B cell (primary cell): ENCODE measurements around the gene GUF1. TPM values are rescaled to one million over a fixed set of nuclear protein-coding genes. Genes with fewer than 3 reads are reported as not detected.

ENCODE experiments used
- ATAC-seq: fragments of 200-7000 bp; cut with Tn5 transposase; one replicate; pipeline ENCODE4 v1.10.0; 2021; ENCODE audit warnings: low read depth, mild to moderate bottlenecking, moderate number of reproducible peaks, moderate library complexity
- CTCF ChIA-PET: fragments of 350-600 bp; sonication (Branson Sonifier 250); formaldehyde crosslinking; loops from one replicate; lab custom pipeline; 2021; ENCODE audit warnings: antibody characterized with exemption, inconsistent platforms; lab: Charles Lee
- POLR2A ChIA-PET: fragments of 350-600 bp; sonication (Branson Sonifier 250); formaldehyde crosslinking; loops from one replicate; lab custom pipeline; 2021; ENCODE audit warnings: antibody characterized with exemption; lab: Charles Lee
- DNase-seq: peaks from one replicate; pipeline ENCODE4 v3.0.0; 2013
- H2AFZ ChIP-seq: 2 replicates; pipeline ENCODE4 v1.6.1; 2012; ENCODE audit warnings: mild to moderate bottlenecking, low read depth, low read length; ENCODE audit not compliant: insufficient read depth, poor library complexity, severe bottlenecking
- H3K27ac ChIP-seq, 2 donors: 1 replicate in 1 of 2; 2 replicates in 1 of 2; pipeline ENCODE4 v1.5.1; 2012 to 2013; ENCODE audit warnings: low read length in 2 of 2, mild to moderate bottlenecking in 2 of 2, moderate library complexity in 1 of 2
- H3K27me3 ChIP-seq, 4 experiments: fragments of 200-600 bp in 1 of 4; sonication (generic) in 1 of 4; replicated peaks in 1 of 4; 1 replicate in 2 of 4; 2 replicates in 2 of 4; pipeline versions ENCODE4 v1.6.1 to v1.7.0; 2013 to 2016; ENCODE audit warnings: low read length in 3 of 4, mild to moderate bottlenecking in 2 of 4, mixed read lengths in 1 of 4, moderate library complexity in 1 of 4; ENCODE audit not compliant: insufficient read depth in 4 of 4, control insufficient read depth in 3 of 4; ENCODE audit errors: control extremely low read depth in 1 of 4
- H3K36me3 ChIP-seq, 2 experiments: replicated peaks in 1 of 2; 1 replicate in 1 of 2; 2 replicates in 1 of 2; pipeline versions ENCODE4 v1.6.1 to v1.7.1; 2013; ENCODE audit warnings: low read length in 1 of 2; ENCODE audit not compliant: insufficient read depth in 2 of 2, control insufficient read depth in 1 of 2; ENCODE audit errors: control extremely low read depth in 1 of 2, extremely low read depth in 1 of 2
- H3K4me1 ChIP-seq, 2 donors: fragments of 200-600 bp in 1 of 2; sonication (generic) in 1 of 2; 1 replicate in 1 of 2; 2 replicates in 1 of 2; pipeline versions ENCODE4 v1.5.1 to v1.6.1; 2013 to 2017; ENCODE audit warnings: low read length in 2 of 2; ENCODE audit not compliant: control insufficient read depth in 2 of 2, insufficient read depth in 2 of 2
- H3K4me2 ChIP-seq: replicated peaks from 2 replicates; pipeline ENCODE3; 2012; ENCODE audit warnings: mild to moderate bottlenecking, low read depth, low read length; ENCODE audit not compliant: poor library complexity, severe bottlenecking
- H3K4me3 ChIP-seq, 5 experiments: fragments of 200-600 bp in 1 of 5; sonication (generic) in 1 of 5; 1 replicate in 3 of 5; 2 replicates in 2 of 5; pipeline versions ENCODE4 v1.5.1 to v1.7.0; 2011 to 2016; ENCODE audit warnings: low read length in 4 of 5, mild to moderate bottlenecking in 4 of 5, low read depth in 2 of 5, control low read depth in 1 of 5, moderate library complexity in 1 of 5; ENCODE audit not compliant: insufficient read depth in 1 of 5; ENCODE audit errors: control extremely low read depth in 1 of 5, extremely low read depth in 1 of 5
- H3K79me2 ChIP-seq: fragments of 200-600 bp; sonication (generic); one replicate; pipeline ENCODE4 v1.6.0; 2016; ENCODE audit warnings: low read length; ENCODE audit not compliant: control insufficient read depth, insufficient read depth
- H3K9ac ChIP-seq: fragments of 200-600 bp; sonication (generic); 2 replicates; pipeline ENCODE4 v1.6.1; 2017; ENCODE audit warnings: mild to moderate bottlenecking, low read length, moderate library complexity
- H3K9me3 ChIP-seq, 3 donors: one replicate each; pipeline versions ENCODE4 v1.6.1 to v1.7.1; 2013; ENCODE audit warnings: low read length in 2 of 3; ENCODE audit not compliant: control insufficient read depth in 2 of 3, insufficient read depth in 1 of 3; ENCODE audit errors: control extremely low read depth in 1 of 3
- H4K20me1 ChIP-seq: 2 replicates; pipeline ENCODE4 v1.6.0; 2012; ENCODE audit warnings: mild to moderate bottlenecking, low read length; ENCODE audit not compliant: insufficient read depth, control insufficient read depth, poor library complexity, severe bottlenecking
- H3K27ac Mint-ChIP-seq: one replicate; pipeline ENCODE4 v1.8.0; 2021; ENCODE audit warnings: mixed read lengths
- H3K27me3 Mint-ChIP-seq: one replicate; pipeline ENCODE4 v1.8.0; 2021; ENCODE audit warnings: mixed read lengths
- H3K4me1 Mint-ChIP-seq: one replicate; pipeline ENCODE4 v1.8.0; 2021; ENCODE audit warnings: mixed read lengths
- H3K4me3 Mint-ChIP-seq: one replicate; pipeline ENCODE4 v1.8.0; 2021; ENCODE audit warnings: mixed read lengths
- H3K9me3 Mint-ChIP-seq: one replicate; pipeline ENCODE4 v1.8.0; 2022; ENCODE audit warnings: mixed read lengths; ENCODE audit not compliant: insufficient read depth
- CTCF ChIP-seq: fragments of 200-600 bp; IDR thresholded peaks from one replicate; pipeline ENCODE4 v1.8.0; 2022; ENCODE audit warnings: antibody characterized with exemption, mild to moderate bottlenecking
- EZH2 ChIP-seq: IDR thresholded peaks from 2 replicates; pipeline ENCODE4 v1.6.1; 2012; ENCODE audit warnings: borderline replicate concordance, low read depth, mild to moderate bottlenecking, moderate library complexity, low read length; ENCODE audit not compliant: insufficient read depth, poor library complexity, severe bottlenecking
- WGBS: methylation state at CpG from one replicate; pipeline ENCODE4 v1.1.5; 2013; ENCODE audit warnings: missing lambda C conversion rate; ENCODE audit not compliant: insufficient coverage; 5-methylcytosine and 5-hydroxymethylcytosine counted together
- intact Hi-C: fragments of 100-400 bp; cut with micrococcal nuclease; formaldehyde crosslinking; loops from one replicate; pipeline ENCODE4 v1.10.0; 2022
- polyA plus RNA-seq: library from polyadenylated mRNA; depleted of rRNA; stranded (reverse); fragments of >200 nt; gene quantifications from 2 replicates; pipeline ENCODE4 v1.2.3, GENCODE V29; 2012
- total RNA-seq, 2 donors: library from RNA; stranded (reverse); fragments of 120-200 nt in 1 of 2; gene quantifications; 1 replicate in 1 of 2; 2 replicates in 1 of 2; pipeline versions ENCODE4 v1.2.3 to v1.2.4, GENCODE V29; 2013 to 2022

GUF1 gene
- total and polyA plus RNA-seq, 2 donors (not counting 1 experiment from before 2014, with no cell fraction given) = 9.6 to 24.2 TPM

GRCh38 chr4:44713125-44713524 is 34.9 kb downstream of the GUF1 start:
- Histone ChIP-seq H2AFZ (no peak overlapping the region), H4K20me1 (peaks cover 7% of the 10 kb centered on the region), H3K27me3 (no peaks in the 10 kb centered on the region), H3K79me2 (peaks cover 4% of the 10 kb centered on the region), H3K9me3 (no peaks in the 10 kb centered on the region), H3K4me3 (no peak overlapping the region), H3K4me1 (no peaks in the 10 kb centered on the region), H3K9ac (no peak overlapping the region), H3K27ac (no peak overlapping the region), H3K36me3 (peaks cover 5 to 8% of the 10 kb centered on the region in 2 experiments), H3K4me2 (no peak overlapping the region)
- TF ChIP-seq CTCF (no peak), EZH2 (no peak)
- Mint-ChIP-seq H3K4me1 (no peaks in the 10 kb centered on the region), H3K4me3 (no peak overlapping the region), H3K9me3 (no peaks in the 10 kb centered on the region), H3K27me3 (no peaks in the 10 kb centered on the region), H3K27ac (no peak overlapping the region)
- ATAC-seq (no peak), DNase-seq (no peak)
- ChIA-PET POLR2A (no interaction called here), CTCF (no interaction called here)
- WGBS = 100% methylated on average over 1 of the region's 1 CpG
- intact Hi-C loops = no loop called here

GRCh38 chr4:44716597-44716996 is 38.4 kb downstream of the GUF1 start:
- Mint-ChIP-seq H3K4me1 (peaks cover 12% of the 10 kb centered on the region), H3K9me3 (no peaks in the 10 kb centered on the region), H3K27ac (no peak overlapping the region), H3K4me3 (no peak overlapping the region), H3K27me3 (no peaks in the 10 kb centered on the region)
- intact Hi-C loops = no loop called here
- Histone ChIP-seq H3K4me3 (no peak overlapping the region), H3K4me1 (no peaks in the 10 kb centered on the region), H3K4me2 (no peak overlapping the region), H3K9me3 (no peaks in the 10 kb centered on the region), H3K27ac (no peak overlapping the region), H2AFZ (no peak overlapping the region), H3K36me3 (peaks cover 3% of the 10 kb centered on the region in 2 experiments), H4K20me1 (peaks cover 7% of the 10 kb centered on the region), H3K79me2 (peaks cover 13% of the 10 kb centered on the region), H3K9ac (no peak overlapping the region), H3K27me3 (no peaks in the 10 kb centered on the region)
- ChIA-PET POLR2A (no interaction called here), CTCF (no interaction called here)
- DNase-seq (no peak), ATAC-seq (no peak)
- TF ChIP-seq EZH2 = no peak
- no peak for TF ChIP-seq CTCF
- WGBS = no CpG with 5 or more reads among the region's 5 CpGs
